Keratinocyte (primary cell): ENCODE data around the gene RERE. TPM values are rescaled to one million over a fixed set of nuclear protein-coding genes. Genes with fewer than 3 reads are reported as not detected.

Experiments
- DNase-seq: peaks from one replicate; pipeline ENCODE4 v3.0.0-alpha.2; 2011; ENCODE audit warnings: low read depth, missing footprints, low spot score
- FAIRE-seq: peaks from 2 replicates; lab custom pipeline; 2011; peaks lifted over from hg19 to GRCh38; lab: Jason Lieb, UNC
- H2AFZ ChIP-seq: 2 replicates; pipeline ENCODE4 v1.6.0; 2012; ENCODE audit warnings: low read length, control low read depth, inconsistent platforms; ENCODE audit not compliant: control insufficient read depth
- H3K27ac ChIP-seq: 2 replicates; pipeline ENCODE4 v1.5.1; 2011; ENCODE audit warnings: low read length; ENCODE audit not compliant: control insufficient read depth, insufficient read depth
- H3K27me3 ChIP-seq: 3 replicates; pipeline ENCODE4 v1.6.0; 2011; ENCODE audit warnings: low read length; ENCODE audit not compliant: control insufficient read depth, insufficient read depth; ENCODE audit errors: extremely low read depth
- H3K36me3 ChIP-seq, 2 experiments: 2 replicates in 1 of 2; 3 replicates in 1 of 2; pipeline ENCODE4 v1.5.1; 2011; ENCODE audit warnings: low read length in 2 of 2, mild to moderate bottlenecking in 1 of 2; ENCODE audit not compliant: control insufficient read depth in 2 of 2, insufficient read depth in 2 of 2; ENCODE audit errors: extremely low read depth in 1 of 2
- H3K4me1 ChIP-seq: 3 replicates; pipeline ENCODE4 v1.5.1; 2011; ENCODE audit warnings: low read length; ENCODE audit not compliant: control insufficient read depth, insufficient read depth; ENCODE audit errors: extremely low read depth
- H3K4me2 ChIP-seq: 3 replicates; pipeline ENCODE4 v1.6.0; 2011; ENCODE audit warnings: low read depth, low read length; ENCODE audit not compliant: control insufficient read depth, insufficient read depth; ENCODE audit errors: extremely low read depth
- H3K4me3 ChIP-seq, 3 experiments: fragments of 200-600 bp in 1 of 3; sonication (generic) in 1 of 3; 2 replicates in 2 of 3; 3 replicates in 1 of 3; pipeline ENCODE4 v1.5.1; 2011 to 2016; ENCODE audit warnings: low read length in 3 of 3, mild to moderate bottlenecking in 3 of 3, control low read depth in 2 of 3, inconsistent platforms in 1 of 3, low read depth in 1 of 3, mixed read lengths in 1 of 3, mixed run types in 1 of 3, moderate library complexity in 1 of 3; ENCODE audit not compliant: control insufficient read depth in 2 of 3, insufficient read depth in 2 of 3; ENCODE audit errors: extremely low read depth in 1 of 3
- H3K79me2 ChIP-seq: 2 replicates; pipeline ENCODE4 v1.6.0; 2012; ENCODE audit warnings: low read length; ENCODE audit not compliant: control insufficient read depth, insufficient read depth
- H3K9ac ChIP-seq: 3 replicates; pipeline ENCODE4 v1.6.0; 2011; ENCODE audit warnings: low read length; ENCODE audit not compliant: control insufficient read depth, insufficient read depth; ENCODE audit errors: extremely low read depth
- H3K9me1 ChIP-seq: 3 replicates; pipeline ENCODE4 v1.6.0; 2011; ENCODE audit warnings: low read length; ENCODE audit not compliant: control insufficient read depth, insufficient read depth; ENCODE audit errors: extremely low read depth
- H3K9me3 ChIP-seq: 2 replicates; pipeline ENCODE4 v1.5.1; 2012; ENCODE audit warnings: low read depth, low read length; ENCODE audit not compliant: control insufficient read depth
- H4K20me1 ChIP-seq: 3 replicates; pipeline ENCODE4 v1.6.0; 2011; ENCODE audit warnings: low read length; ENCODE audit not compliant: control insufficient read depth, insufficient read depth; ENCODE audit errors: extremely low read depth
- CTCF ChIP-seq, 3 experiments: IDR thresholded peaks in 1 of 3; conservative IDR thresholded peaks in 1 of 3; optimal IDR thresholded peaks in 1 of 3; 2 replicates in 2 of 3; 3 replicates in 1 of 3; pipeline versions ENCODE3 to v1.5.1; 2011; ENCODE audit warnings: low read length in 3 of 3, mild to moderate bottlenecking in 3 of 3, moderate library complexity in 2 of 3, control low read depth in 1 of 3, inconsistent platforms in 1 of 3; ENCODE audit not compliant: insufficient read depth in 2 of 3; ENCODE audit errors: extremely low read depth in 1 of 3
- EZH2 ChIP-seq: IDR thresholded peaks from one replicate; pipeline ENCODE4 v1.6.1; 2012; ENCODE audit warnings: inconsistent platforms, mild to moderate bottlenecking, low read length, moderate library complexity
- dilution Hi-C: fragments of 300-500 bp; cut with MboI; formaldehyde crosslinking; loops from one replicate; pipeline ENCODE4 v1.7.0; 2020; ENCODE audit warnings: low sequenced_read_pairs; ENCODE audit not compliant: extremely low pct_ligation_motif_present
- polyA plus RNA-seq, 5 experiments: library from polyadenylated mRNA; depleted of rRNA in 3 of 5; stranded (reverse) in 3 of 5; stranded (forward) in 1 of 5; unstranded in 1 of 5; fragments of >200 nt; gene quantifications; 1 replicate in 1 of 5; 2 replicates in 3 of 5; 3 replicates in 1 of 5; pipeline versions ENCODE4 v1.2.1 to v1.2.3, GENCODE V29; 2011 to 2012; ENCODE audit warnings: missing spikeins in 2 of 5, low read depth in 1 of 5, low replicate concordance in 1 of 5

RERE gene
- polyA plus RNA-seq, 1 donor (not counting 4 experiments of a cell fraction or from before 2014, with no cell fraction given) = 3.8 TPM

- H3K9me1 ChIP-seq = no peaks in the 10 kb centered on the region
- no peak overlapping the region for H3K4me3 ChIP-seq
- FAIRE-seq (no peak), DNase-seq (no peak)
- H3K27me3 ChIP-seq = no peaks in the 10 kb centered on the region
- no peaks in the 10 kb centered on the region for H3K79me2 ChIP-seq
- H3K27ac ChIP-seq = no peak overlapping the region
- no peak overlapping the region for H3K4me2 ChIP-seq
- H3K4me1 ChIP-seq = peaks cover 11% of the 10 kb centered on the region
- no peaks in the 10 kb centered on the region for H3K9me3 ChIP-seq
- H3K36me3 ChIP-seq = peaks cover 21 to 39% of the 10 kb centered on the region in 2 experiments
- dilution Hi-C loops = no loop called here
- no peak overlapping the region for H2AFZ ChIP-seq
- TF ChIP-seq EZH2 (no peak), CTCF (optimal IDR thresholded peaks at IDR 0.05 in 1 of 3, IDR thresholded peaks at IDR 0.05 in 1 of 3, conservative IDR thresholded peaks at IDR 0.05 in 1 of 3; ENCODE audit: extremely low read depth in 1 of 3, insufficient read depth in 2 of 3, low read length in 3 of 3) (no peak)
- no peak overlapping the region for H3K9ac ChIP-seq
- H4K20me1 ChIP-seq = peaks cover 3% of the 10 kb centered on the region
Observed at GRCh38 chr1:8354038-8354437, 463.4 kb downstream of the RERE start.

DNA sequence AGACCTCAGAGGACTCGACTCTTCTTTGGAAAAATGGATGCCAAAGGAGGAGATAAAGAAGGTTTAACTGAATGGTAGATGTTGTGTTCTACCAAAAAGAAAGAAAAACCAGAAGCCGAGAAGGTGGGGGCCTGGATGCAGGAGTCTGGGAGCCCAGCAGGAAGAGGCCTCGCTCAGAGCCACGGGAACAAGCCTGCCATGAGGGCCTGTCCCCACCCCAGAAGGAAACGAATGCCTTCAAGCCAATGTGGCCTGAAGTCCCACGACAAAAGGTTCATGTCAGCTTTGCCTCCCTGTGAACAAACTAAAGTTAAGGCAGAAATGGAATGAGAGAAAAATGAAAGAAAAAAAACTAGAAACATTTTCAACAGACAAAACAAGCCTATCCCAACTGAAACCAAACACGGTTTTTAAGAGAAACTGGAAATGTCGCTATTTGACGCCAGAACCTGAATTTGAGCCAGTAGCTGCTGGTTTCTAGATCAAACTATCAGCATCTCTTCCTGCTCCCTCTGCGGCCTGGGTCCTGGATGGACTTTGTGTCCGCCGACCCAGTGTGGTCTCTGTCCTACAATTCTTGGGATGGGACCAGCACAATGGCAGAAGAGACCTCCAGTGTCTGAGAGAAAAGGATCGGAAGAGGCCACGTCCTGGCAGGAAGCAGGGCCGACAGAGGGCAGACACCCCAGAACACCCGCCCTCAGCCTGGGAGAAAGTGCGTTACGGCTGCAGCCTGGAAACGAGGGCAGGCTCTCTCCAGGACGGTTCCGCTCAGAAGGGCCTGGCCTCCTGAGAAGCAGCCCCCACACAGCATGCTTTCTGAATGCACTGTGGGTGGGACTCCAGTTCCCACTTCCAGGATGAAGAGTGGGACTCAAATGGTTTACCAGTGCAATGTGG is 464.3 kb downstream of the RERE start:
- no peaks in the 10 kb centered on the region for H3K9me3 ChIP-seq
- H3K27me3 ChIP-seq = no peaks in the 10 kb centered on the region
- FAIRE-seq (no peak), DNase-seq (no peak)
- TF ChIP-seq CTCF (optimal IDR thresholded peaks at IDR 0.05 in 1 of 3, IDR thresholded peaks at IDR 0.05 in 1 of 3, conservative IDR thresholded peaks at IDR 0.05 in 1 of 3; ENCODE audit: extremely low read depth in 1 of 3, insufficient read depth in 2 of 3, low read length in 3 of 3) (no peak), EZH2 (no peak)
- peaks cover 14% of the 10 kb centered on the region for H3K4me1 ChIP-seq
- no peaks in the 10 kb centered on the region for H3K79me2 ChIP-seq
- H3K9me1 ChIP-seq = no peaks in the 10 kb centered on the region
- H3K27ac ChIP-seq = no peak overlapping the region
- H3K4me2 ChIP-seq = no peak overlapping the region
- dilution Hi-C loops = no loop called here
- no peak overlapping the region for H3K4me3 ChIP-seq
- no peak overlapping the region for H2AFZ ChIP-seq
- peaks cover 3% of the 10 kb centered on the region for H4K20me1 ChIP-seq
- peaks cover 12 to 33% of the 10 kb centered on the region in 2 experiments for H3K36me3 ChIP-seq
- no peak overlapping the region for H3K9ac ChIP-seq
